Fibroblast of skin of back (primary cell): ENCODE data around the gene IL4I1.

Experiments used
- DNase-seq: peaks from one replicate; pipeline ENCODE4 v3.0.0-alpha.2; 2013

Gene IL4I1

GRCh38 chr19:49877879-49878743, 18.6 kb downstream of the IL4I1 start:
- peak; percentile 97 for DNase-seq

DNA sequence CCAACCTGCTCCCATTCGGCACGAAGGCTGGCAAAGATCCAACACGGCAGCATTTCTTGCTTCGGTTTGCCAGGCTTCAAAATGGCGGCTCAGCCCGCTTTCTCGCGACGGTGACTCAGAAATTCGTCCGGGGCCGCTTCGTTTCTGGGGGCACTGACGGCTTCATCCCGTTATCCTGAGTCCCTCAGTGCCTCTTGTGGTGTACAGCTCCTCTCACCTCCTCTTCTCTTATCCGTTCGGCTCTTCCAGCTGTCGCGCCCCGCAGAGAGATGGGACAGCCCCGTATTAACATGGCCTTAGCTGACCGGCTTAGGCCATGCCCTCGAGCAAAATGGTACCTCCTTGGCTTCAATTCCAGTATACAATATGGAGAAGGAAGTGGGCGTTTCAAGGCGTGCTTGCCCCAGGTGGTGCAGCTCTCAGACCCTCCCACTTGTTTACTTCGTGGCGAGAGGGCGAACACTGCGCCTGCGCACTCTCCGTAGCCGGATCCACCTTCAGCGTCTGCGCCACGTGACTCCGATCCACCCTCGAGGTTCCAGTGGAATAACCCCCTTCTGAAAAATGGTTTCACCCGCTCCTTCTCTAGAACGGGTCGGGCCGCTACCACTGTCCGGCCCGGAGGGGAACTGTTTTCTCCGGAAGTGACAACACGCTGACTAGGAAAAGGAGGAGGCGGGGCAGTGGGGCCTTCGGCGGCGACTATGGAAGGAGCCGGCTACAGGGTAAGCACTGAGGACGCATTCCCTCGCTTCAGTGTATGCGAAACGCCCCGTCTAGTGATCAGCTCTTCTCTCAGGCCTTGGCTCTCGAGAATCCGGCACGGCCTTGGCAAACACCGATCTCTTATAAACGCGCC, 19.4 kb downstream of the IL4I1 start, which contains the start of the genes AKT1S1 and TBC1D17:
AKT1S1 (minus strand) TSS at position 336 of the 859 bp plus-strand sequence. CDS start 4,060 bp downstream, outside the sequence.
TBC1D17 (plus strand) TSS at position 683 of the 859 bp plus-strand sequence; CDS start at position 705, 22 bp downstream.
- peak; percentile 100 for DNase-seq

DNA sequence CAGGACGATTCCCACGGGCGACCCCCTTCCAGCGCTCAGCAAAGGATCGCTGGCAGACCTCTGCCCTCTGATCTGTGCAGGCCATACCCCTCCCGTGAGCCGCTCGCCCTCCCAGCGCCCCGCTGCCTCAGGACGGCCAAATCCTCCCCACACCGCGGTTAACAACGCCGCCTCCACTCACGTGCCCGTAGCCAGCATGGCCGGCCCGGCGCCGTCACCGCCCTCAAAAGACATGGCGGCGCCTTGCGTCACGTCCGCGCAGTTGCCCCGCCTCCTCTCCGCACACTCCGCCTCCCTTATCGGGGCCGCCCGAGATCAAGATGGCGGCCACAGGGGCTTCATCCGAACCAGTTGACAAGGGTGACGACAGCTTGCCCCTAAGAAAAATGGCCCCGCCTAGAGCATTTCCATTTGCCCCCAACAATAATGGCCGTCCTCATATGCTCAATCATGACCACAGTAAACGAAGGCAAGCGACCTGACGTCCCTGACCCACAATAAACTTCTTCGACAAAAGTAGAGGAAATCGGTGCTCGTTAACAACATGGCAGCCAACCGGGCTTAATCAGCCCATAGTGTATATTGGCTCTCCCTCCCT, 20.2 kb downstream of the IL4I1 start:
- peak; percentile 98 for DNase-seq

- DNase-seq, result peak; percentile 49
Observed at GRCh38 chr19:49875857-49876421, 20.7 kb downstream of the IL4I1 start.

- DNase-seq, result no peak
Observed at GRCh38 chr19:49875177-49875576, 21.5 kb downstream of the IL4I1 start.

- DNase-seq, result no peak
Observed at GRCh38 chr19:49874503-49875157, 22.1 kb downstream of the IL4I1 start.

GRCh38 chr19:49873834-49874233, 22.9 kb downstream of the IL4I1 start:
- DNase-seq, result no peak

- DNase-seq, result no peak
Observed at GRCh38 chr19:49873129-49873521, 23.6 kb downstream of the IL4I1 start.

- no peak for DNase-seq
Observed at GRCh38 chr19:49872245-49873128, 24.2 kb downstream of the IL4I1 start.

DNA sequence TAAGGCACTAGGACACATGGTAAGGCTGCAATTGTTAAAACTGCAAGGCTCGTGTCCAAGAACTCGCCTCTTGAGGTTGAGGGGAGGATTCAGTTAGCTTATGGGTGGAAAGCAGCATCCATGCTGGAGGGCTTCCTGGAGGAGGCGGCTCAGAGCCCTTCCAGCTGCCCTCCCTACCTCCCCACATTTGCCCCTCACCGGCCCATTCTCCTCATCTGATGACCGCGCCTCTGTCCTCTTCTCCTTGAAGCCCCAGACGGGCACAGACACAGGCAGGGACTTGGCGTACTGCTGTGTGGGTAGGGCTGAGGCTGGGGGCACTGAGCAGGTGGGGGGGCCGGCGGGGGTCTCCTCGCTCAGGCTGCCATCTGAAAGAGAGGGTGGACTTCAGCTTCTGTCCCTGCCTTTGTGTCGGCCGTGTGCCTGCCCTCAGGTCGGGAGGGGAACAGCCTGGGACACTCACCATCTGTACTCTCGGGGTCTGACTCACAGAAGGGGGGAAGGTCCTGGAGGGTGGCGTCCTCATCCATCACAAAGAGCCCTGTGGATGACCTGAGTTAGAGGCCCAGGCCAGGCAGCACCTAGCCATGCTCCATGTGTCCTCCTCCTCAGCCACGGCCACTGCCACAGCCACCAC, 25.2 kb downstream of the IL4I1 start:
- no peak for DNase-seq

- no peak for DNase-seq
Observed at GRCh38 chr19:49870309-49870901, 26.3 kb downstream of the IL4I1 start.

GRCh38 chr19:49869484-49870308, 27.0 kb downstream of the IL4I1 start:
- DNase-seq, result peak; percentile 100

GRCh38 chr19:49869009-49869483, 27.6 kb downstream of the IL4I1 start:
- no peak for DNase-seq

- DNase-seq, result peak; percentile 91
Observed at GRCh38 chr19:49866933-49867782, 29.5 kb downstream of the IL4I1 start, which contains the start of gene PNKP. PNKP (minus strand) TSS chr19:49867576; CDS start chr19:49867204, 372 bp downstream.

GRCh38 chr19:49864890-49865289, 31.8 kb downstream of the IL4I1 start:
- no peak for DNase-seq

- no peak for DNase-seq
Observed at GRCh38 chr19:49863935-49864320, 32.8 kb downstream of the IL4I1 start.

DNA sequence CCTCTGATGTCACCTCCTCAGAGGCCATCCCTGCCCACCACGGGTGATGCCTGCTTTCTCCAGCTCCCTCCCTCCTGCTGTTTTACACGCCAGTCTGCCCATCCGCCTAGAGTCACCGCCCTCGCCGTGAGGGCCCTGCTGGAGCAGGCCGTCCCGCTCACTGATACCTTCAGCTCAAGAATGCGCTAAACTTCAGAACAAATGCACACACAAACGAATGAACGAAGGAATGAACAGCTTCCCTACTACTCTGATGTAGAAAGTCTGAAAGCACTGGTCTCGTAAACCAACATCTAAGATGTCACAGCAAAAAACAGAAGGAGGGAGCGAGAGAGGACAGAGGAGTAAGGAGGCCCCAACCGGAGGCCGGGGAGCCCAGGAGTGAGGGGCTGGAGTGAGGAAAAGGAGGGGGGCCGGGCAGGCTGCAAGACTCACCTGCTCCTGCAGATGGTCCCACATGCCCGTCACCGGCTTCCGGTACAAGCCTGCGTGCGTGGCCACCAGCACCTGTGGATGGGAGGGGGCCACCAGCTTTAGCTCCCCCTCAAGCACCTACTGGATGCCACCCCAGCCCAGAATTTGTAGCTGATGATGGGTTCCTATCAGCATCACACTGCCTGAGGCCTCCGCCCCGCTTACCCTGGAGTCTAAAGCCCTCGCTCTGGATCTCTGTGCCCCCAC, 33.3 kb downstream of the IL4I1 start:
- no peak for DNase-seq
